Measurements from ENCODE around the gene SPEG.

The SPEG gene

DNA sequence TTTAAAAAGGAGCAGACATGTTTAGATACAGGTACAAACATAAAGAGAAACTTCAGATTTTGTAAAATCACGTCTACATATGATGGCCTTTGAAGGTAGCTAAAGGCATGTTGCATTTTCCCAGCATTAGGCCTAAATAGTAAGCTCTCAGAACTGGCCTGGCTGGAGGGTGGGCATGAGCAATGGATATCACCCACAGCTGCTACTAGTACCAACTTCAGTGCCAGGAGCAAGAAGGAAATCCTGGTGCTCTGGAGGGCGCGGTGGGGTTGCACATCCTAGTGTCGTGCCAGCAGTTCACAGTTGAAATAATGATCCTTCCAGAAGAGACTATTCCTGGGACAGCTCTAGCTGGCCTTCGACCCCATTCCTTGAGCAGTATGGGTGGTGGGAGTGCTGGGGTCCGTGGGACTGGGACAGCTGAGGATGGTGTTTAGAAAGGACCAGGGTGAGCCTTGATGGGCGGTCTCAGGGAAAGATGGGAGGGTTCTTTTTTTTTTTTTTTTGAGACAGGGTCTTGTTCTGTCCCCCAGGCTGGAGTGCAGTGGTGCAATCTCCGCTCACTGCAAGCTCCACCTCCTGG, 11.6 kb upstream of the SPEG start:
- in situ Hi-C loops (cut with MboI; ENCODE audit: low sequenced_read_pairs, unreplicated experiment): no loop called here
- TF ChIP-seq, protein P1, sequence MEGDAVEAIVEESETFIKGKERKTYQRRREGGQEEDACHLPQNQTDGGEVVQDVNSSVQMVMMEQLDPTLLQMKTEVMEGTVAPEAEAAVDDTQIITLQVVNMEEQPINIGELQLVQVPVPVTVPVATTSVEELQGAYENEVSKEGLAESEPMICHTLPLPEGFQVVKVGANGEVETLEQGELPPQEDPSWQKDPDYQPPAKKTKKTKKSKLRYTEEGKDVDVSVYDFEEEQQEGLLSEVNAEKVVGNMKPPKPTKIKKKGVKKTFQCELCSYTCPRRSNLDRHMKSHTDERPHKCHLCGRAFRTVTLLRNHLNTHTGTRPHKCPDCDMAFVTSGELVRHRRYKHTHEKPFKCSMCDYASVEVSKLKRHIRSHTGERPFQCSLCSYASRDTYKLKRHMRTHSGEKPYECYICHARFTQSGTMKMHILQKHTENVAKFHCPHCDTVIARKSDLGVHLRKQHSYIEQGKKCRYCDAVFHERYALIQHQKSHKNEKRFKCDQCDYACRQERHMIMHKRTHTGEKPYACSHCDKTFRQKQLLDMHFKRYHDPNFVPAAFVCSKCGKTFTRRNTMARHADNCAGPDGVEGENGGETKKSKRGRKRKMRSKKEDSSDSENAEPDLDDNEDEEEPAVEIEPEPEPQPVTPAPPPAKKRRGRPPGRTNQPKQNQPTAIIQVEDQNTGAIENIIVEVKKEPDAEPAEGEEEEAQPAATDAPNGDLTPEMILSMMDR (IDR thresholded peaks at IDR 0.05; ENCODE audit: borderline replicate concordance, control extremely low read depth, extremely low read depth, insufficient read depth, missing control alignments): no peak
- DNase-seq (ENCODE audit: low spot score): no peak

- no peak for DNase-seq (ENCODE audit: low spot score)
- in situ Hi-C loops (cut with MboI; ENCODE audit: low sequenced_read_pairs, unreplicated experiment): no loop called here
- TF ChIP-seq, protein P1 (IDR thresholded peaks at IDR 0.05; ENCODE audit: borderline replicate concordance, control extremely low read depth, extremely low read depth, insufficient read depth, missing control alignments): no peak
These were observed 10.8 kb upstream of the SPEG start for GRCh38 chr2:219423652-219424377.

DNA sequence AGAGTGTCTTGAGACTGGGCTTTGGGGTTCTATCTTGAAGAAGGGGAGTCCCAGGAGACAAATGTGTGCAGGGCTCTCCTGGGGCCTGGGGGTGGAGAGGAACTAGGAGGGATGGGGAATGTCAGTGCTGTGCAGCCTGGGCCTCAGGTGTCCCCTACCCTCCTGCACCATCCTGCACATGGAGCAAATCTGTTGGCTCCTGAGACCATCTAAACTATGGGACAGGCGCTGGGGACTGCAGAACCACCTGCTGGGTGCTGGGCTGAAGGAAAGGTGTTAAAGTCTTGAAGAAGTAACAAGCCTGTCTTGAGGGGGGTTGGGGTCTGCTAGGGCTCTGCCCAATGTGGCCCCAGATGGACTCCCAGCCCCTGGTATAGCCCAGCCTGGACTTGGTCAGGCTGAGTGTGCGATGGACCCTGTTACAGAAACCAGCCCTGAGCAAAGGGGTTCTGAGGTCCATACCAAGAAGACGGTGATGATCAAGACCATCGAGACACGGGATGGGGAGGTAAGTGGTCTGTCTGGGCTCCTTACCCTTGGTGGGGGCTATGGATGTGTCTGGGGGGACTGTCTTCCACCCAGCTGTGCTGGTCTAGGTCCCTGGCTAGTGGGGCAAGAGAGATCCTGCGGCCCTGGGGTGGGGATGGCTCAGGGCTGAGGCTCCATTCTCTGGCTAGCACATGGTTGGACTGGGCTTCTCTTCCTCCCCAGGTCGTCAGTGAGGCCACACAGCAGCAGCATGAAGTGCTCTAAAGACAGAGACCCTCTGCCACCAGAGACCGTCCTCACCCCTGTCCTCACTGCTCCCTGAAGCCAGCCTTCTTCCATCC, 9.2 kb upstream of the SPEG start:
- in situ Hi-C loops (cut with MboI; ENCODE audit: low sequenced_read_pairs, unreplicated experiment): no loop called here
- TF ChIP-seq, protein P1 (IDR thresholded peaks at IDR 0.05; ENCODE audit: borderline replicate concordance, control extremely low read depth, extremely low read depth, insufficient read depth, missing control alignments): no peak
- no peak for DNase-seq (ENCODE audit: low spot score)

DNA sequence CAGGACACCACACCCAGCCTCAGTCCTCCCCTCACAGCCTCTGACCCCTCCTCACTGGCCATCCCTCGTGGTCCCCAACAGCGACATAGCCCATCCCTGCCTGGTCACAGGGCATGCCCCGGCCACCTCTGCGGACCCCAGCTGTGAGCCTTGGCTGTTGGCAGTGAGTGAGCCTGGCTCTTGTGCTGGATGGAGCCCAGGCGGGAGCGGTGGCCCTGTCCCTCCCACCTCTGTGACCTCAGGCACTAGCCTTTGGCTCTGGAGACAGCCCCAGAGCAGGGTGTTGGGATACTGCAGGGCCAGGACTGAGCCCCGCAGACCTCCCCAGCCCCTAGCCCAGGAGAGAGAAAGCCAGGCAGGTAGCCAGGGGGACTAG, 8.6 kb upstream of the SPEG start:
- TF ChIP-seq, protein P1 (IDR thresholded peaks at IDR 0.05; ENCODE audit: borderline replicate concordance, control extremely low read depth, extremely low read depth, insufficient read depth, missing control alignments): no peak
- no peak for DNase-seq (ENCODE audit: low spot score)
- in situ Hi-C loops (cut with MboI; ENCODE audit: low sequenced_read_pairs, unreplicated experiment): no loop called here

GRCh38 chr2:219426534-219427136, 8.0 kb upstream of the SPEG start:
- no peak for DNase-seq (ENCODE audit: low spot score)
- TF ChIP-seq, protein P1 (IDR thresholded peaks at IDR 0.05; ENCODE audit: borderline replicate concordance, control extremely low read depth, extremely low read depth, insufficient read depth, missing control alignments): no peak
- in situ Hi-C loops (cut with MboI; ENCODE audit: low sequenced_read_pairs, unreplicated experiment): no loop called here

DNA sequence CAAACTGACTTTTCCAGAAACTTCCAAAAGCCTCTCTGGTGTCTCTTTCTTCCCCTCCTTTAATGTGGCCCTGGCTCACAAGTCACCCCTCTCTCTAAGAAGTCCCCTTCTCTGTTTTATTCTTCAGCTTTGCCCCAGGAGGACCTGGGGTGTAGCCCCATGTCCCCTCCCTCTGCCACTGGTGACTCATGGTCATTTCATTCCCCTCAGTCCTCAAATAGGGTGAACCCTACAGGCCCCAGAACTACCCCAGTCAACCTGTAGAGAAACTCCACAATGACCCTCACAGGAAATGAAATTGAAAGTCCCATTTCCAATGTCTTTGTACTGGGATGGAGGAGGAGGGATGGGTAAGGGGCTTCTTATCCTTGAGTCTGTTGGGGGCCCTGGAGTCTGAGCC, 6.2 kb upstream of the SPEG start:
- in situ Hi-C loops (cut with MboI; ENCODE audit: low sequenced_read_pairs, unreplicated experiment): no loop called here
- TF ChIP-seq, protein P1 (IDR thresholded peaks at IDR 0.05; ENCODE audit: borderline replicate concordance, control extremely low read depth, extremely low read depth, insufficient read depth, missing control alignments): no peak
- DNase-seq (ENCODE audit: low spot score): no peak
